Retinal pigment epithelial cell (primary cell): ENCODE data around the gene ASGR1.
"Not testable (repeated sequence)": the region's sequence is repeated elsewhere in the genome, so short reads cannot be mapped to it uniquely, and the experiment has no call there.

Source experiments
- DNase-seq: peaks from one replicate; pipeline ENCODE4 v3.0.0-alpha.2; 2010; ENCODE audit warnings: low read depth
- H3K4me3 ChIP-seq: 2 replicates; pipeline ENCODE4 v1.5.1; 2011; ENCODE audit warnings: mild to moderate bottlenecking, low read length, control low read depth, moderate library complexity
- CTCF ChIP-seq: conservative IDR thresholded peaks from 2 replicates; pipeline ENCODE4 v1.5.1; 2011; ENCODE audit warnings: low read depth, low read length, control low read depth, inconsistent platforms

The ASGR1 gene

GRCh38 chr17:7184647-7185046, 5.5 kb upstream of the ASGR1 start:
- DNase-seq = no peak
- no peak overlapping the region for H3K4me3 ChIP-seq
- no peak for TF ChIP-seq CTCF

- H3K4me3 ChIP-seq = no peak overlapping the region
- no peak for TF ChIP-seq CTCF
- no peak for DNase-seq
These were observed 4.9 kb upstream of the ASGR1 start for GRCh38 chr17:7184091-7184488.

GRCh38 chr17:7183433-7184090, 4.4 kb upstream of the ASGR1 start:
- TF ChIP-seq CTCF = no peak
- DNase-seq = no peak
- no peak overlapping the region for H3K4me3 ChIP-seq

GRCh38 chr17:7182101-7182500, 2.9 kb upstream of the ASGR1 start:
- not testable (repeated sequence) for H3K4me3 ChIP-seq, DNase-seq

- no peak for DNase-seq
- H3K4me3 ChIP-seq = no peak overlapping the region
- no peak for TF ChIP-seq CTCF
These were observed 225 bp downstream of the ASGR1 start for GRCh38 chr17:7178973-7179316.

- no peak for TF ChIP-seq CTCF
- H3K4me3 ChIP-seq = peak overlapping the region; percentile 53
These were observed 1.2 kb downstream of the ASGR1 start for GRCh38 chr17:7177954-7178477.

GRCh38 chr17:7177191-7177953, 1.8 kb downstream of the ASGR1 start:
- peak; percentile 87 for TF ChIP-seq CTCF
- peak overlapping the region; percentile 53 for H3K4me3 ChIP-seq
- no peak for DNase-seq

More at GRCh38 chr17:7177954-7178477, 1.2 kb downstream of the ASGR1 start:
- no peak for DNase-seq
